Sigmoid colon (tissue), 4 donors: Measurements from ENCODE around the gene PRTFDC1.

ENCODE experiments used
- EP300 ChIP-seq, 4 donors: sonication (generic); formaldehyde crosslinking; IDR thresholded peaks; one replicate each; pipeline ENCODE4 v1.6.1; 2017; ENCODE audit warnings: antibody characterized with exemption in 4 of 4
- POLR2A ChIP-seq, 2 donors: fragments of 450-650 bp; IDR thresholded peaks; one replicate each; pipeline ENCODE4 v1.6.1; 2016; ENCODE audit warnings: antibody characterized with exemption in 2 of 2, mild to moderate bottlenecking in 2 of 2, moderate library complexity in 2 of 2
- POLR2AphosphoS5 ChIP-seq, 4 donors: sonication (generic); formaldehyde crosslinking; IDR thresholded peaks; one replicate each; pipeline ENCODE4 v1.6.1; 2017; ENCODE audit warnings: antibody characterized with exemption in 4 of 4
- TF ChIP-seq, protein P1 (sequence below), 4 experiments: fragments of 450-650 bp in 3 of 4; fragments of 200-600 bp in 1 of 4; IDR thresholded peaks; one replicate each; pipeline ENCODE4 v1.5.1; 2016 to 2019; ENCODE audit warnings: antibody characterized with exemption in 4 of 4, mild to moderate bottlenecking in 3 of 4, moderate library complexity in 2 of 4

DNA sequence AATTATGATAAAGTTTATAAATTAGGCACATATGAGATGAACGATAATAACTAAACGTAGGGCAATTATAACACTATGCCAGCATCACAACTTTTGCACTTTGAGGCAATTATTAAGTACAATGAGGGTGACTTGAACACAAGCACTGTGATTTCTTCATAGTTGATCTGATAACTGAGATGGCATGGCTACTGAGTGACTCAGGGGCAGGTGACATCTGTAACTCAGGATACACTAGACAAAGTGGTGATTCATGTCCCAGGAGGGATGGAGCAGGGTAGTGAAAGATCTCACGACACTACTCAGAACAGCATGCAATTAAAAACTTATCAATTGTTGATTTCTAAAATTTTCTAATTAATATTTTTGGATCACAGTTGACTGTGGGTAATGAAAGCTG lies 130.4 kb downstream of the PRTFDC1 start:
- TF ChIP-seq, protein P1, sequence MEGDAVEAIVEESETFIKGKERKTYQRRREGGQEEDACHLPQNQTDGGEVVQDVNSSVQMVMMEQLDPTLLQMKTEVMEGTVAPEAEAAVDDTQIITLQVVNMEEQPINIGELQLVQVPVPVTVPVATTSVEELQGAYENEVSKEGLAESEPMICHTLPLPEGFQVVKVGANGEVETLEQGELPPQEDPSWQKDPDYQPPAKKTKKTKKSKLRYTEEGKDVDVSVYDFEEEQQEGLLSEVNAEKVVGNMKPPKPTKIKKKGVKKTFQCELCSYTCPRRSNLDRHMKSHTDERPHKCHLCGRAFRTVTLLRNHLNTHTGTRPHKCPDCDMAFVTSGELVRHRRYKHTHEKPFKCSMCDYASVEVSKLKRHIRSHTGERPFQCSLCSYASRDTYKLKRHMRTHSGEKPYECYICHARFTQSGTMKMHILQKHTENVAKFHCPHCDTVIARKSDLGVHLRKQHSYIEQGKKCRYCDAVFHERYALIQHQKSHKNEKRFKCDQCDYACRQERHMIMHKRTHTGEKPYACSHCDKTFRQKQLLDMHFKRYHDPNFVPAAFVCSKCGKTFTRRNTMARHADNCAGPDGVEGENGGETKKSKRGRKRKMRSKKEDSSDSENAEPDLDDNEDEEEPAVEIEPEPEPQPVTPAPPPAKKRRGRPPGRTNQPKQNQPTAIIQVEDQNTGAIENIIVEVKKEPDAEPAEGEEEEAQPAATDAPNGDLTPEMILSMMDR (IDR thresholded peaks at IDR 0.05) = no peak
- TF ChIP-seq EP300 (IDR thresholded peaks at IDR 0.05) (no peak), POLR2AphosphoS5 (IDR thresholded peaks at IDR 0.05) (no peak), POLR2A (IDR thresholded peaks at IDR 0.05) (no peak)
